Measurements from ENCODE around the gene RBMS1.

DNA sequence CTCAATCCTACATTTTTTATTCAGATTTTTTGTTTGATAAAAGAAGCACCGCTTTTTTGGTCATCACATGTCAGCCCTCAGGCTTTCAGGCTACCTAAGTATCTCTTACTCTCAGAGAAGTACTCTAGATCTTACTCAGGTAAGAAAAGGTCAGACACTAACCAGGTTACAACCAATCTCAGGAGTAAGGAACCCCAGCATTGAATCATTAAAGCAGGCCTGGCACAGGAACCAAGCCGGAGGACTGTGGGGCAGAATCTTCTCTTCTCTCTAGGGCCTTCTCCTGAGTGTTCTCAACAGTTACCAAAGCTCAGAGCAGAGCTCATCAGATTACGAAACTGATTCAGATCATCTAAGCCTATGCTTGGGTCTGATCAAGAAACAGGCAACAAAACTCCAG lies 28.2 kb downstream of the RBMS1 start:
- no peak for TF ChIP-seq POLR2AphosphoS5 (IDR thresholded peaks at IDR 0.05)
- TF ChIP-seq, protein P1, sequence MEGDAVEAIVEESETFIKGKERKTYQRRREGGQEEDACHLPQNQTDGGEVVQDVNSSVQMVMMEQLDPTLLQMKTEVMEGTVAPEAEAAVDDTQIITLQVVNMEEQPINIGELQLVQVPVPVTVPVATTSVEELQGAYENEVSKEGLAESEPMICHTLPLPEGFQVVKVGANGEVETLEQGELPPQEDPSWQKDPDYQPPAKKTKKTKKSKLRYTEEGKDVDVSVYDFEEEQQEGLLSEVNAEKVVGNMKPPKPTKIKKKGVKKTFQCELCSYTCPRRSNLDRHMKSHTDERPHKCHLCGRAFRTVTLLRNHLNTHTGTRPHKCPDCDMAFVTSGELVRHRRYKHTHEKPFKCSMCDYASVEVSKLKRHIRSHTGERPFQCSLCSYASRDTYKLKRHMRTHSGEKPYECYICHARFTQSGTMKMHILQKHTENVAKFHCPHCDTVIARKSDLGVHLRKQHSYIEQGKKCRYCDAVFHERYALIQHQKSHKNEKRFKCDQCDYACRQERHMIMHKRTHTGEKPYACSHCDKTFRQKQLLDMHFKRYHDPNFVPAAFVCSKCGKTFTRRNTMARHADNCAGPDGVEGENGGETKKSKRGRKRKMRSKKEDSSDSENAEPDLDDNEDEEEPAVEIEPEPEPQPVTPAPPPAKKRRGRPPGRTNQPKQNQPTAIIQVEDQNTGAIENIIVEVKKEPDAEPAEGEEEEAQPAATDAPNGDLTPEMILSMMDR (IDR thresholded peaks at IDR 0.05) = no peak

Measured in sigmoid colon (tissue), 4 donors.